IPS DF 6.9 (cell line): ENCODE data around the gene CTSS.

ENCODE experiments used
- DNase-seq: peaks from one replicate; pipeline ENCODE4 v3.0.0-alpha.2; 2013; ENCODE audit warnings: low read depth, low spot score
- H3K27ac ChIP-seq: one replicate; pipeline ENCODE4 v1.5.1; 2013; ENCODE audit warnings: low read length, control low read depth
- H3K27me3 ChIP-seq: 2 replicates; pipeline ENCODE4 v1.6.1; 2013; ENCODE audit warnings: mild to moderate bottlenecking, low read length; ENCODE audit not compliant: control insufficient read depth, insufficient read depth
- H3K36me3 ChIP-seq: 2 replicates; pipeline ENCODE4 v1.6.1; 2013; ENCODE audit warnings: low read length; ENCODE audit not compliant: control insufficient read depth, insufficient read depth
- H3K4me1 ChIP-seq: 2 replicates; pipeline ENCODE4 v1.6.1; 2013; ENCODE audit warnings: low read length; ENCODE audit not compliant: control insufficient read depth, insufficient read depth
- H3K4me3 ChIP-seq: 2 replicates; pipeline ENCODE4 v1.5.1; 2013; ENCODE audit warnings: mild to moderate bottlenecking, low read length
- H3K9me3 ChIP-seq: 2 replicates; pipeline ENCODE4 v1.6.1; 2013; ENCODE audit warnings: low read length, inconsistent platforms; ENCODE audit not compliant: control insufficient read depth, insufficient read depth
- WGBS: extraction: QIAGEN DNeasy Blood & Tissue Kit; methylation state at CpG from one replicate; pipeline ENCODE4 v1.1.7; 2013; ENCODE audit warnings: mixed read lengths, missing lambda C conversion rate; ENCODE audit not compliant: insufficient read length, insufficient coverage; 5-methylcytosine and 5-hydroxymethylcytosine counted together

CTSS gene

DNA sequence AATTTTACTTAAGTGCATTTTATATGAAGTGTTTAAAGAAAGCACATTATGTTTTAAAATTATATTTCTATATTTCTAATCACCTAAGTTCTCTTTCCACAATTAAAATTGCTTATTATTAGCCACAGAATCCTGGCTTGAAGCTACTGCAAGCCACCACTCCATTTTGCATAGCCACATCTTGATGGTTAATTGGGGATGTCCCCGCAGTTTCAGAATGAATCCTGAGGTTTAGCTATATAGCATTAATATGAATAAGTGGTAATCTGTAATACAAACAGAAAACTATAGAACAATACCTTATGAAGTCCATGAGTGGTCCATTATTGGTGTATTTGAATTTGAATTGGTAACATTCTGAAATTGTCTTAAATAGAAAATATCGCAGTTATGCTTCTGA lies 57.0 kb downstream of the CTSS start:
- no peak for DNase-seq
- Histone ChIP-seq H3K4me1 (no peaks in the 10 kb centered on the region; the same call in 1 of the 2 replicates), H3K36me3 (no peaks in the 10 kb centered on the region), H3K27ac (no peak overlapping the region), H3K9me3 (no peaks in the 10 kb centered on the region), H3K4me3 (no peak overlapping the region), H3K27me3 (no peaks in the 10 kb centered on the region)
- no CpG with 5 or more reads among the region's 2 CpGs for WGBS

DNA sequence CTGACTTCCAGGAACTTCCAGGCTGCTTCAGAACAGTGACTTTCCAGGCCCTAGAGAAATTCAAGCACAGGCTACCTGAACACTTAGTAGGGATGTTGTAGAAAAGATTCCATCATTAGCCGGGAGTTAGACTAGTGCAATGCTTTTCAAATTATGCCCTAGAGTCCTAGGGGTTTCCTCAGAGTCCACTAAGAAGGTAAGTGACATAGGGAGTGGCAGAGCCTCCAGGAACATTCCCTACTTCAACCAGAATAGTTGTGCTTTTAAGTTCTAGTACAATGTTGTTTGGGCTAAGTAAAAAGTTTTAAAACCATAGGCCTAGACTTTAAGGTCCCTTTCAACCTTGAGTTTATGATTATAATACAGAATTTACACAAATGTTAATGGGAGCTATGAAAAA lies 59.5 kb downstream of the CTSS start:
- WGBS = no CpG with 5 or more reads among the region's 1 CpG
- no peak overlapping the region for H3K4me3 ChIP-seq

DNA sequence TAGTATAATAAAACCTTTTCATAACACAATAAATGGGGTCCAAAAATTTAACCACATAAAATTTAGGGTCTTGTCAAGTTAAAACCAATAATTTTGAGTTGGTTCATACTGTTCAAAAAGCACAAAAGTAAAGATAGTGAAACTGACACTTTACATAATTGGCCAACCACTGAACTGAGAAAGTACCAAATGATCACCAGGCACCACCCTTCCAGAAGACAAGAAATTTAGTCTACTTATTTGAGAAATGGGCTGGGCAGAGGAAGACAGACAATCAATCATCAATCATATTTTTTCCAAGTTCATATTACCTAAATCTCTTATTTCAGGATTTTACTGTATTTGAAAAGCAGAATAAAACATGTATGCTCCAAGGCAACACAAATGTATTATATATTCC lies 62.2 kb downstream of the CTSS start:
- H3K4me1 ChIP-seq = no peaks in the 10 kb centered on the region
- H3K9me3 ChIP-seq = no peaks in the 10 kb centered on the region
- no peaks in the 10 kb centered on the region for H3K36me3 ChIP-seq
- H3K27ac ChIP-seq = no peak overlapping the region
- no peaks in the 10 kb centered on the region for H3K27me3 ChIP-seq
- DNase-seq = no peak
- H3K4me3 ChIP-seq = no peak overlapping the region

More for the DNA sequence above, 59.5 kb downstream of the CTSS start:
- Histone ChIP-seq H3K27me3 (no peaks in the 10 kb centered on the region), H3K27ac (no peak overlapping the region), H3K9me3 (no peaks in the 10 kb centered on the region), H3K4me1 (no peaks in the 10 kb centered on the region), H3K36me3 (no peaks in the 10 kb centered on the region)
- DNase-seq = no peak

DNA sequence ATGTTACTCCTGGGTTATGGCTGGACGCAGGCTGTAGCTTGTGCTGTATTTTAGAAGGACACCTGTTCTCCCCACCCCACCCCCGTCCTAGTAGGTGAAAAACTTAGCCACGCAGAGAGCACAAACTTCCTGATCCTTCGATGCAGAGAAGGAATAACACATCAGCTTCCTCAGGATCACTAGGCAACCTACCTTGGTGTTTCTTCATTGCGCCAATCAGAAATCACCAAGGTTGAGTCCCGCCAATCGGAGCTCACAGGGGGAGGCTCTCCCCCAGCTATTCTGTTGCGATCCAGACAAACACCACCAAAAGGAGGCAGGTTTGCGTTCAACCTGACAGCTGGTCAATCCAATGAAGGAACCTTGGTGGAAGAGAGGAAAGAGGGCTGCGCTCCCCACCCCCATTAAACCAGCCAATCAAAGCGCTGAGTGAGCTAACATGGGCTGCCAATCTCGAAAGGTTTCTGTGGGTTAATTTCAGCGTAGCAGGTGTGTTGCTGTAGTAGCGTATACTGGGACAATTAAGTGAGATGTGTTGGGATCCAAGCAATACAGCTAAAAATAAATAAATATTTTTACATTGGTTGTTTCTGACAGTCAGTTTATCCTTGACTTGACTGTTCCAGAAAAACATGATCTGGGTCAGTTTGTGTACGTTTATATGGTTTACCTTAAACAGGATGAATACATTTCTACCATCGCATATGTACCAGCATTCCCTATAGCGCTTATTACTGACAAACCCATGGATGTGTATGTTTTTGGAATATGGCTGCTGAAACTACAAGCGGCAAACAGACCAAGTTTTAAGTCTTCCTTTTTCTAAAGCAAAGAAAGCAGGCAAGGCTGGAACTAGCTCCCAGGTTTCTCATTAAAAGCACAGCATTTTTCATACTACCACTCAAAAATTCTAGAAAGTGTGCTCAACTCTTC lies 68.3 kb downstream of the CTSS start, which contains the start of gene GOLPH3L:
GOLPH3L (minus strand) TSS at position 160 of the 933 bp plus-strand sequence. CDS start 2,316 bp downstream, outside the sequence.
- Histone ChIP-seq H3K36me3 (no peaks in the 10 kb centered on the region), H3K4me1 (no peaks in the 10 kb centered on the region), H3K9me3 (no peaks in the 10 kb centered on the region), H3K4me3 (peak within 1 kb of the TSS; percentile 94; the same call in 1 of the 2 replicates), H3K27me3 (no peaks in the 10 kb centered on the region), H3K27ac (no peak within 1 kb of the TSS)
- WGBS = no CpG with 5 or more reads among the region's 18 CpGs
- DNase-seq = peak; percentile 97

DNA sequence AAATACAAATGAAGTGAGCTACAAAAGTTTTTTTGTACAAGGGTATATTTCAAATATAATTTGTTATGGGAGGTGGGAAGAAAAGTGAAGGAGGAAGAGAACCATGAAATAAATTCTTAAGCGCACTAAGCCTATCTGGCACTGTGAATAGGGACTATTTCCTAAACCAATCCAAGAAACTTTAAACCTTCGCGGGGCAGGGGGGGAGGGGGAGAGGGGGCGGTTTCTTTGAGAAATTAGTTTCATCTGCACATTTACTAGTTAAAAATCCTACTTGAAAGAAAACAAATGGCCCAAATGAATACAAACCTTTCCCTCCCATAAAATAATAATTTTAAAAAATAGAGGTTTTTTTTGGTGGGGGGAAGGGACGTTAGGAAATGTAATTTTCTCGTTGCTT lies 69.0 kb downstream of the CTSS start:
- no peak for DNase-seq
- H3K27me3 ChIP-seq = no peaks in the 10 kb centered on the region
- H3K4me3 ChIP-seq = peak overlapping the region; percentile 94; the same call in 1 of the 2 replicates
- no peaks in the 10 kb centered on the region for H3K4me1 ChIP-seq
- H3K27ac ChIP-seq = no peak overlapping the region
- H3K36me3 ChIP-seq = no peaks in the 10 kb centered on the region
- WGBS = no CpG with 5 or more reads among the region's 6 CpGs
- H3K9me3 ChIP-seq = no peaks in the 10 kb centered on the region

DNA sequence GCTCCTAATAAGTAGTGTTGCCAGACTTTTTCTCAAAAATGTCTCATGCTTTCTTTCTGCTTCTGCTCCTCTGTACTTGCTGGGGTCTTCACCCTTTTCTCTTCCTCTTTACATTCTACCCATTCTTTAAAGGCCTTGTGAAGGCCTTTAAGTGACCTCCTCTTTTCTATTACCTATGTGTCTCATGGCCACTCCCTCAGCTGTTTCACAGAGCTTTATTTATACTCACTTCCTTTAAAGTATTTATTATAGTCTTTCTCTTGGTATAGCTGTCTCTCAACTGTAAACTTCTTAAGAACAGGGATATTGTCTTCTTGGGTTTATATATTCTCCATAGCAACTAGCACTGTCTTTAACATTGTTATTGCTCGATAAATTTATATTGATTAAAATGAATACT lies 69.4 kb downstream of the CTSS start:
- Histone ChIP-seq H3K27ac (no peak overlapping the region), H3K27me3 (no peaks in the 10 kb centered on the region), H3K4me3 (peak overlapping the region; percentile 24; the same call in 1 of the 2 replicates), H3K36me3 (no peaks in the 10 kb centered on the region), H3K9me3 (no peaks in the 10 kb centered on the region), H3K4me1 (no peaks in the 10 kb centered on the region)
- WGBS = no CpG with 5 or more reads among the region's 1 CpG
- no peak for DNase-seq

DNA sequence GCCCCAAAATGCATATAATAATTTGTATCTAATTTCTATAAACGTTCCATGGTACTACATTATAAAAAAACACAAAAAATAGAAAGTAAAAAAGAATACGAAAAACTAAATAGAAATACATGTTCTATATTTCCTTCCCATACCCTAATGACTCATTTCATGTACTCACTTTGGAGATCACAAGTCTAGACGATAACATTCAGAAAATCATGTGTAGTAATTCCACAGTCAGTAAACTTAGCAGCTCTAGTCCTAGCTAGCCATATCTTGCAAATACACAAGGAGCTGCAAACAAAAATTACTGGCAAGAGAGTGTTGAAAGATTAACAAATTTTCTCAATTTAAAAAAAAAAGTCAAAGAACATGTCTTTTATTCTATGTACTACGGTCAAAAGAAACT lies 70.0 kb downstream of the CTSS start:
- Histone ChIP-seq H3K9me3 (no peaks in the 10 kb centered on the region), H3K27me3 (no peaks in the 10 kb centered on the region), H3K36me3 (no peaks in the 10 kb centered on the region), H3K4me1 (no peaks in the 10 kb centered on the region), H3K4me3 (no peak overlapping the region), H3K27ac (no peak overlapping the region)
- no CpG with 5 or more reads among the region's 4 CpGs for WGBS
- DNase-seq = no peak

DNA sequence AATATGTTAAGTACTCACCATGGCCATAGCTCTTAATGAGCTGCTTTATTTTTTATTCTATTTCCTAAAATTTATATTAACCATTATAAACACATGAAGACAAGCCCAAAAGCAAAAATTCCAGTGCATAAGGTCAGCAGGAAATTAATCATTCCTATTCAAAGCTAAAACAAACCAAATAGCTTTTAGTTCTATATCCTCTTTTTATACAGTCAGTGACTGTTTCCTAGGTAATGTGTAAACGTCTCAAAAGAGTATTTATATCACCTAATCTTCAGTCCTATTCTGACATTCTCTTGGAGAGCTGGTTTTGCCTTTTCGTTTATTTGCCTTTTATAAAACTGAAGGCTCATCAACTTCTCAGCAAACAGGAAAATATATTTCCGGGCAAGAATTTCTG lies 72.9 kb downstream of the CTSS start:
- Histone ChIP-seq H3K4me3 (no peak overlapping the region), H3K9me3 (no peaks in the 10 kb centered on the region), H3K27me3 (no peaks in the 10 kb centered on the region), H3K36me3 (no peaks in the 10 kb centered on the region; the same call in 1 of the 2 replicates), H3K4me1 (no peaks in the 10 kb centered on the region), H3K27ac (no peak overlapping the region)
- WGBS = no CpG with 5 or more reads among the region's 3 CpGs
- DNase-seq = no peak

DNA sequence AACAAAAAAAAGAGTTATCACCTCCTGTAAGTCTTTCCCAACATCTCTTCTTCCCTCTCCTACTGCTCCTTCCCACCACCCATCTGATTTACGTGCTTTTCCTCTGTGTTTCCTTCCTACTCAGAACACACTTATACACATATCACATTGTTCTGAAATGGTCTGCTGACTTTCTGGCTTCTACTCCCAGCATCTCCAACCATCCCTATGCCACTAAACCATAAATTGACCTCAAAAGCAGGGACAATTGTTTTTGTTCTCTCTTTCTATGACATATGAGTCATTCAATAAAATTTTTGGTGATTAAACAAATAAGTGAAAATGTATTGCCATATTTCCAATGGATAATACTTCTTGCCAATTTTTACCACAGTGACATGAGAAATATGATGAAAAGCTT lies 76.8 kb downstream of the CTSS start:
- DNase-seq = no peak
- WGBS = no CpG with 5 or more reads among the region's 1 CpG
- Histone ChIP-seq H3K9me3 (no peaks in the 10 kb centered on the region), H3K27ac (no peak overlapping the region), H3K4me1 (no peaks in the 10 kb centered on the region), H3K36me3 (no peaks in the 10 kb centered on the region; the same call in 1 of the 2 replicates), H3K4me3 (no peak overlapping the region), H3K27me3 (no peaks in the 10 kb centered on the region)

DNA sequence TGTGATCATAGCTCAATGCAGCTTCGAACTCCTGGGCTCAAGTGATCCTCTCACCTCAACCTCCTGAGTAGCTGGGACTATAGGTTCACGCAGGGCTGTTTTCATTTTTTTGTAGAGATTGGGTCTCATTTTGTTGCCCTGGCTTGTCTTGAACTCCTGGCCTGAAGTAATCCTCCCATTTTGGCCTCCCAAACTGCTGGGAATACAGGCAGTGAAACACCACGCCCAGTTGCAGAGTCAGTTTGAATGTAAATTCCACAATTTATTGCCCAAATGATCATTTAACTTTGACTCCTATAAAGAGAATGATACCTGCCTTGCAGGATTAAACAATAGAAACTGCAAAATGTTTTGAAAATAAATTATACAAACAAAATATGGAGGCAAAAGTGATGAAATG lies 79.3 kb downstream of the CTSS start:
- H3K36me3 ChIP-seq = no peaks in the 10 kb centered on the region; the same call in 1 of the 2 replicates
- H3K27me3 ChIP-seq = no peaks in the 10 kb centered on the region
- no peaks in the 10 kb centered on the region for H3K4me1 ChIP-seq
- H3K27ac ChIP-seq = no peak overlapping the region
- WGBS = no CpG with 5 or more reads among the region's 3 CpGs
- no peak overlapping the region for H3K4me3 ChIP-seq
- no peaks in the 10 kb centered on the region for H3K9me3 ChIP-seq
- DNase-seq = no peak
